Skeletal muscle tissue (tissue), 4 donors: ENCODE data around the gene PPARD. TPM values are rescaled to one million over a fixed set of nuclear protein-coding genes. Genes with fewer than 3 reads are reported as not detected.

Experiments
- H3K27ac ChIP-seq: one replicate; pipeline ENCODE4 v1.7.0; 2013; ENCODE audit warnings: mild to moderate bottlenecking, low read depth, low read length, inconsistent platforms
- H3K27me3 ChIP-seq, 3 donors: one replicate each; pipeline ENCODE4 v1.7.0; 2013; ENCODE audit warnings: low read length in 3 of 3; ENCODE audit not compliant: control insufficient read depth in 3 of 3, insufficient read depth in 3 of 3
- H3K36me3 ChIP-seq, 3 donors: one replicate each; pipeline ENCODE4 v1.7.0; 2013; ENCODE audit warnings: low read length in 3 of 3; ENCODE audit not compliant: control insufficient read depth in 3 of 3, insufficient read depth in 3 of 3
- H3K4me1 ChIP-seq, 3 donors: one replicate each; pipeline ENCODE4 v1.7.0; 2013; ENCODE audit warnings: low read length in 3 of 3, mild to moderate bottlenecking in 3 of 3; ENCODE audit not compliant: control insufficient read depth in 3 of 3, insufficient read depth in 3 of 3
- H3K4me3 ChIP-seq, 3 donors: one replicate each; pipeline ENCODE4 v1.7.0; 2013; ENCODE audit warnings: low read length in 3 of 3
- H3K9ac ChIP-seq, 3 donors: one replicate each; pipeline ENCODE4 v1.7.0; 2013; ENCODE audit warnings: low read length in 3 of 3, mild to moderate bottlenecking in 3 of 3, moderate library complexity in 2 of 3, low read depth in 1 of 3
- H3K9me3 ChIP-seq, 3 donors: one replicate each; pipeline ENCODE4 v1.7.0; 2013; ENCODE audit warnings: low read length in 3 of 3; ENCODE audit not compliant: control insufficient read depth in 3 of 3
- total RNA-seq: library from RNA; depleted of rRNA; stranded (reverse); fragments of >200 nt; gene quantifications from one replicate; pipeline ENCODE4 v1.2.3, GENCODE V29; 2014
- donor health status: Osteomylitis.

Gene PPARD
- total RNA-seq, 1 donor from 2014 or later: 2.6 TPM

- Histone ChIP-seq H3K36me3 (peaks cover 14 to 29% (median 21%) of the 10 kb centered on the region in 3 donors), H3K27ac (peak overlapping the region; percentile 62), H3K9ac (peak overlapping the region in 1 of 3 donors; percentile 47)
These were observed 12.2 kb downstream of the PPARD start for GRCh38 chr6:35354361-35355135.

DNA sequence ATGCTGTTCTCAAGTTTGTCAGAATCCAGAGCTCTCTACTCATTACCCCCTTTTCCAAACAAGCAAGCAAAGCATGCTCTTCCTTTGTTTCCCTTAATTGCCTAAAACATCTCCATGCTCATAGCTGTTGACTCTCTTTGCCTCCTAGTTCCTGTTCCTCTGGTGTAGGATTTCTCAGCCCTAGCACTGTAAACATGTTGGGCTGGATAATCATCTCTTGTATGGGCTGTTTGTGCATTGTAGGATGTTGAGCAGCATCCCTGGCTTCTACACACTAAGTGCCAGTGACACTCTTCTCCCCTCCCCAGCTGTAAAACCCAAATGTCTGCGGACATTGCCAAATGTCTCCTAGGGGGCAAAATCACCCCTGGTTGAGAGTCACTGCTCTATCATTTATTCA, 14.0 kb downstream of the PPARD start:
- peaks cover 14 to 26% (median 21%) of the 10 kb centered on the region in 3 donors for H3K36me3 ChIP-seq
- H3K4me3 ChIP-seq: no peak overlapping the region
- peaks cover 54 to 63% (median 62%) of the 10 kb centered on the region in 3 donors for H3K4me1 ChIP-seq
- no peaks in the 10 kb centered on the region for H3K27me3 ChIP-seq
- no peak overlapping the region for H3K27ac ChIP-seq
- H3K9ac ChIP-seq: no peak overlapping the region
- no peaks in the 10 kb centered on the region for H3K9me3 ChIP-seq

More at GRCh38 chr6:35354361-35355135, 12.2 kb downstream of the PPARD start:
- Histone ChIP-seq H3K4me3 (no peak overlapping the region), H3K4me1 (peaks cover 36 to 45% (median 45%) of the 10 kb centered on the region in 3 donors), H3K9me3 (no peaks in the 10 kb centered on the region), H3K27me3 (no peaks in the 10 kb centered on the region)

DNA sequence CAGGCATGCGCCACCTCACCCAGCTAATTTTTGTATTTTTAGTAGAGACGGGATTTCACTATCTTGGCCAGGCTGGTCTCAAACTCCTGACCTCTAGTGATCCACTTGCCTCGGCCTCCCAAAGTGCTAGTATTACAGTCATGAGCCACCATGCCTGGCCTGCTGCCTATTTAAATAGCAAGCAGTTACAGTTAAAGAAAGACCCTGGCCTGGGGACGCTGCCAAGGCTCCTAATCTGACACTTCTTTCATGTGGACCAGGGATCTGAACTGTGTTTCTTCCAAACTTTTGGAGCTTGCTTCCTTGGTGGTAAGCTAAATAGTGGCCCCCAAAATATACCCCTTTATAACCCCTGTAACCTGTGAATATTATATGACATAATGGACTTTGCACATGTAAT, 15.3 kb downstream of the PPARD start:
- Histone ChIP-seq H3K9me3 (no peaks in the 10 kb centered on the region), H3K27me3 (no peaks in the 10 kb centered on the region), H3K9ac (no peak overlapping the region), H3K4me3 (no peak overlapping the region), H3K4me1 (peaks cover 65 to 75% (median 75%) of the 10 kb centered on the region in 3 donors), H3K36me3 (peaks cover 10 to 16% (median 15%) of the 10 kb centered on the region in 3 donors), H3K27ac (peak overlapping the region; percentile 76)

- Histone ChIP-seq H3K27me3 (no peaks in the 10 kb centered on the region), H3K9me3 (no peaks in the 10 kb centered on the region), H3K27ac (peak overlapping the region; percentile 76), H3K4me3 (no peak overlapping the region), H3K9ac (peak overlapping the region in 1 of 3 donors; percentile 17), H3K4me1 (peaks cover 69 to 79% (median 79%) of the 10 kb centered on the region in 3 donors), H3K36me3 (peaks cover 10 to 12% (median 11%) of the 10 kb centered on the region in 3 donors)
These were observed 15.7 kb downstream of the PPARD start for GRCh38 chr6:35358086-35358485.

- H3K9me3 ChIP-seq: no peaks in the 10 kb centered on the region
- no peak overlapping the region for H3K4me3 ChIP-seq
- peaks cover 76 to 83% (median 83%) of the 10 kb centered on the region in 3 donors for H3K4me1 ChIP-seq
- H3K9ac ChIP-seq: peak overlapping the region in 2 of 3 donors; percentile 16 to 25
- peaks cover 5 to 10% (median 5%) of the 10 kb centered on the region in 3 donors for H3K36me3 ChIP-seq
- H3K27me3 ChIP-seq: no peaks in the 10 kb centered on the region
- H3K27ac ChIP-seq: peak overlapping the region; percentile 76
These were observed 17.0 kb downstream of the PPARD start for GRCh38 chr6:35359346-35359743.

DNA sequence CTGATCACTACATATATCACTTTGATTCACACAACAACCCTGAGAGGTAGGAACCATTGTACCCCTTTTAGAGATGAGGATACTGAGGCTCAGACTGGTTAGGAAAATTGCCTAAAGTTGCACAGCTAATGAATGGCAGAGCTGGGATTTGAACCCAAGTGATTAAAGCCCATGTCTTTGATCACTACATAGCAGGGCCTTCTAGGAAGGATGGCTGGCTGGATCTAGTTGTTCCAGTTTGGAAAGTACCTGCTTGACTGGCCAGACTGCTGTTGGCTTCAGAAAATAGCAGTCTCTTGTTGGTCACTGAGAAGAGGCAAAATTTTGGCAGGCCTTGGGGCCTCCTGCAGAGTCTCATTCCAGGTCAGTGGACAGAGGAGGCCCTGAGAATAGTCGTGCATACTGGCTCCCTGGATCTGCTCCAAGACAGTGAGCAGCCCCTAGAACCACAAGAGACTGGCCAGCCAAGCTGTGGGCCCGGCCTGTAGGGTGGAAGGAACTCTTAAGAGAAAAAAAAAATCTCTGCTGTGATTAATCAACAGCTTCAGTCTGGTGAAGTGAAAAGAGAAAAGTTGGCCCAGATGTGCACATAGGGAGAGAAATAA, 17.5 kb downstream of the PPARD start:
- H3K4me3 ChIP-seq: peak overlapping the region in 1 of 3 donors; percentile 11
- H3K27me3 ChIP-seq: no peaks in the 10 kb centered on the region
- H3K9me3 ChIP-seq: no peaks in the 10 kb centered on the region
- peaks cover 76 to 78% (median 78%) of the 10 kb centered on the region in 3 donors for H3K4me1 ChIP-seq
- peak overlapping the region; percentile 76 for H3K27ac ChIP-seq
- H3K9ac ChIP-seq: peak overlapping the region in 2 of 3 donors; percentile 25 to 62
- H3K36me3 ChIP-seq: peaks cover 5 to 9% (median 5%) of the 10 kb centered on the region in 3 donors

DNA sequence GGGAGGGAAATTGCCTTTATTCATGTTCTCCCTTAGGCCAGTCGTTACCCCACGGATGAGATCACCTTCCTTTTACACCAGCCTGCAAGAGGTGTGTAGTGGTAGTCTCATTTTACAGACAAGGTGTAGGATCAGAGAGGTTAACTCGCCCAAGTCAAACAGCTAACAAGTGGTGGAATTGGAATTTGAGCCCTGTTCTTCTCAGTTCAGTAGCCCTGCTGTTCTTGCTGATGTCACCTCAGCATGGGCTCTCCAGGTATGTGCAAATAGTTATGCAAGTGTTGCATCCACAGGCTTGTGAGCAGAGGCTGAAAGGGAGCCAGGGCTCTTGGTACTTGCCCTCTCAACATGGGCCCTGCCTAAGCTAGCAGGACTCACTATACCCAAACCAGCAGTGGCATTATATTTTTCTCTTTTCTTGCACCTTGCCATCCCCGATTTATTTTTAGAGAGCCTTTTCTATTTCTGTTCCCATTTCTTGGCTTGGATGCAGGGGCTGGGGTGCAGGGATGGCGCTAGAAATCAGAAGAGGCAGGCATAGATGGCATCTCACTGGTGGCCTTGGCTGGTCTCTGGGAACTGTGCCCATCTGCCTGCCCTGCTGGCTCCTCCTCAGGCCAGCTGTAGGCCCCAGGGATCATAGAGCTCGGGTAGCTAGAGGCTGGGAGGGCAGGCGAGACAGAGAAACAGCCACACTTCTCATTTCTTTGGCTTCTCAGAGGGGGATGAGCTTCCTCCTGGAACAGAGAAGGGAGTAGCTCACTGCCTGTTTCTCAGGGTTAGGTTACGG, 18.2 kb downstream of the PPARD start:
- Histone ChIP-seq H3K4me1 (peaks cover 76 to 78% (median 77%) of the 10 kb centered on the region in 3 donors), H3K36me3 (peaks cover 5 to 7% (median 5%) of the 10 kb centered on the region in 3 donors), H3K9me3 (no peaks in the 10 kb centered on the region), H3K9ac (peak overlapping the region; percentile 39 to 69 (median 62)), H3K27me3 (no peaks in the 10 kb centered on the region), H3K27ac (peak overlapping the region; percentile 76), H3K4me3 (peak overlapping the region in 1 of 3 donors; percentile 15)

DNA sequence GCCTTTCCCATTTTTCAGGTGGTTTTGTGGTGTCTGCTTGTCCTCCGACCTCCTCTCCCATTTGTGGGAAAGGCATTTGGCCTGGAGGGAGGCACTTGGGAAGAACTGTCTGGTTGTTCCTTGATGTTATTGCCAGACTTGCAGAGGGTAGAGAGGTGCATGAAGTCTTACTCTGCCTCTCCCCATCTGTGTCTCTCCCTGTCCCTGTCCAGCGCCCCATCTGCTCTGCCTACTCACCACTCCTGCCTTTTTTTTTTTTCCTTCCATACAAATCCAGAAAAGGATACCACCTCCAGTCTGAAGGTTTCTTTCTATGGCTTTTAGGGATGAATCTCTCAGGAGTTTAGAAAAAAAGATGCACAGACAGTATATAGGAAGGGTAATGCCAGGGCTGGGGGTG, 19.8 kb downstream of the PPARD start:
- peak overlapping the region in 2 of 3 donors; percentile 51 to 60 for H3K9ac ChIP-seq
- no peaks in the 10 kb centered on the region for H3K9me3 ChIP-seq
- H3K27me3 ChIP-seq: no peaks in the 10 kb centered on the region
- peaks cover 61 to 77% (median 69%) of the 10 kb centered on the region in 3 donors for H3K4me1 ChIP-seq
- peaks cover 0 to under 1% (median 0%) of the 10 kb centered on the region in 3 donors for H3K36me3 ChIP-seq
- no peak overlapping the region for H3K4me3 ChIP-seq
- peak overlapping the region; percentile 88 for H3K27ac ChIP-seq

DNA sequence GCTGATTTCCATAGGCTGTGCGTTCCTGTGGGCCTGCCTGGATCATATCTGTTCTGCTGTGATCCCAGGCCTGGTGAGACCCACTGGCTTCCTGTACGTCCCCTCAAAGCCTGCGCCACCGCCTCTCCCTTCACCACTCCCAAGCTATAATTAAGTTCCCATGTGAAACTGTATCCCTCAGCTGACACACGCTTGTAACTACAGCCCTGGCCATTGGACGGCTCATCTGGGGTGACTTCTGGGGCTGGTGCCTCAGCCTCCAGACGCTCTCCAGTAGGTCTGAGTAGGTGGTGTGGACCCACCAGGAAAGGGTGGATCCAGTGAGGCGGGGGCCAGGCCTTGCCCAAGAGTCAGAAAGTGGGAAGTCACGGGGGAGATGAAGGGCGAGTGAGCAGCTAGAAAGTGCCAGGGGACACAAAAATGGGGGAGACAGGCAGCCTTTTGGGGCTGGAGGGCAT, 21.0 kb downstream of the PPARD start:
- peak overlapping the region; percentile 36 to 78 (median 60) for H3K9ac ChIP-seq
- no peaks in the 10 kb centered on the region for H3K36me3 ChIP-seq
- H3K4me1 ChIP-seq: peaks cover 58 to 77% (median 71%) of the 10 kb centered on the region in 3 donors
- H3K27ac ChIP-seq: peak overlapping the region; percentile 88
- H3K9me3 ChIP-seq: no peaks in the 10 kb centered on the region
- no peaks in the 10 kb centered on the region for H3K27me3 ChIP-seq
- H3K4me3 ChIP-seq: peak overlapping the region in 2 of 3 donors; percentile 41 to 49
